Central memory CD8-positive, alpha-beta T cell (primary cell): Measurements from ENCODE around the gene RAP1GAP2.
A peak's percentile ranks its signal among the peaks of the same experiment; 100 is the strongest.

Experiments
- ATAC-seq: fragments of 150-1000 bp; cut with Tn5 transposase; replicated peaks from 2 replicates; pipeline ENCODE4 v1.10.0; 2022; ENCODE audit warnings: mild to moderate bottlenecking, moderate FRiP score, moderate number of reproducible peaks; ENCODE audit not compliant: poor library complexity, severe bottlenecking; ENCODE audit errors: extremely low read depth
- DNase-seq, 2 donors: peaks; one replicate each; pipeline ENCODE4 v3.0.0; 2021; ENCODE audit warnings: low spot score in 2 of 2
- H3K27ac Mint-ChIP-seq: one replicate; pipeline ENCODE4 v1.8.0; 2022; ENCODE audit warnings: low read depth, mild to moderate bottlenecking, moderate library complexity, mixed read lengths
- H3K27me3 Mint-ChIP-seq: one replicate; pipeline ENCODE4 v1.8.0; 2022; ENCODE audit warnings: mixed read lengths
- H3K36me3 Mint-ChIP-seq: one replicate; pipeline ENCODE4 v1.8.0; 2022; ENCODE audit warnings: mild to moderate bottlenecking, moderate library complexity, mixed read lengths; ENCODE audit not compliant: insufficient read depth
- H3K4me1 Mint-ChIP-seq: one replicate; pipeline ENCODE4 v1.8.0; 2022; ENCODE audit warnings: mixed read lengths
- H3K4me3 Mint-ChIP-seq: one replicate; pipeline ENCODE4 v1.8.0; 2022; ENCODE audit warnings: mild to moderate bottlenecking, moderate library complexity, mixed read lengths
- H3K9me3 Mint-ChIP-seq: one replicate; pipeline ENCODE4 v1.8.0; 2022; ENCODE audit warnings: mixed read lengths

RAP1GAP2 gene

DNA sequence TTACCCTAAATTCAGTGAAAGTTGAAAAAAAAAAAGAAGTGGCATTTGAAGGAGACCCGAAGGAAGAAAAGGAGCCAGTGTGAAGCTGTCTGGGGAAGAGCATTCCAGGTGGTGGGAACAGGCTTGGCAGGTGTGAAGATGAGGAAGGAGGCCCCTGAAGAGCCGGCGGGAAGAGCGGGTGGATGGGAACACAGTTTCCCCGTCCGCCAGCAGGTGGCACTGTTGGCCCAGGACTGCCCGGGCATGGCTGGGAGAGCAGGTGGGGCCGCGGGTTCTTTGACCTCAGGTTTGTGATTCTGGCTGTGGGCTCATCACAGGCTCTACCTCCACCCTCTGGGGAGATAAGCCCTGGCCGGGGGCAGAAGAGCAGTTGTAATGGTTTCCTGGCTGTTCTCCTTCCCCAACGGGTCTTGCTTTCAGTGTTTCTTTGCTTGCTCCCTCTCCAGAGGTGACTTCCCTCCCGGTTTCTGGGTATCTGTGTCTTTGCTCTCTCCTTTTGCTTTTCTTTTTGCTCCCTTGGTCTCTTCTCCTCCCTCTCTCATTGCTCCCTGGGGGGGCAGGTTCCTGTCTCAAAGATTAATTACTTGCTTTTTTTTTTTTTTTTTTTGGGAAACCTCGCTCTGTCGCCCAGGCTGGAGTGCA lies 32.3 kb downstream of the RAP1GAP2 start:
- H3K9me3 Mint-ChIP-seq = no peaks in the 10 kb centered on the region
- H3K27ac Mint-ChIP-seq = peak overlapping the region; percentile 22
- no peaks in the 10 kb centered on the region for H3K27me3 Mint-ChIP-seq
- H3K4me1 Mint-ChIP-seq = peaks cover 40% of the 10 kb centered on the region
- H3K36me3 Mint-ChIP-seq = peaks cover 17% of the 10 kb centered on the region
- H3K4me3 Mint-ChIP-seq = peak overlapping the region; percentile 50
- ATAC-seq (peak; percentile 77), DNase-seq (peak; percentile 60 to 78)

DNA sequence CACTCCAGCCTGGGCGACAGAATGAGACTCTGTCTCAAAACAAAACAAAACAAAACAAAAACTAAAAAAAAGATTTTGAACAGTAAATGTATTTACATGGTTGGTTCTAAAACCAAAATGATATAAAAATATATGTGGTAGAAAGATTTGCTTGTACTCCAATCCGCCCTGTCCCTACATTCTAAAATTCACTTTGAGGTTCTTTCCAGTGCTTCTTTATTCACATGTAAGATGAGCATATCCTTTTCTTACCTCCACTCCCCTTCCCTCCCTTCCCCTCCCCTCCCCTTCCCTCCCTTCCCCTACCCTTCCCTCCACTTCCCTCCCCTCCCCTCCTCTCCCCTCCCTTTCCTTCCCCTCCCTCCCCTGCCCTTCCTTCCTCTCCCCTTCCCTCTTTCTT lies 34.4 kb downstream of the RAP1GAP2 start:
- Mint-ChIP-seq H3K27ac (peak overlapping the region; percentile 35), H3K36me3 (peaks cover 11% of the 10 kb centered on the region), H3K4me3 (no peak overlapping the region), H3K27me3 (no peaks in the 10 kb centered on the region), H3K4me1 (peaks cover 32% of the 10 kb centered on the region), H3K9me3 (no peaks in the 10 kb centered on the region)
- DNase-seq (no peak), ATAC-seq (no peak)

DNA sequence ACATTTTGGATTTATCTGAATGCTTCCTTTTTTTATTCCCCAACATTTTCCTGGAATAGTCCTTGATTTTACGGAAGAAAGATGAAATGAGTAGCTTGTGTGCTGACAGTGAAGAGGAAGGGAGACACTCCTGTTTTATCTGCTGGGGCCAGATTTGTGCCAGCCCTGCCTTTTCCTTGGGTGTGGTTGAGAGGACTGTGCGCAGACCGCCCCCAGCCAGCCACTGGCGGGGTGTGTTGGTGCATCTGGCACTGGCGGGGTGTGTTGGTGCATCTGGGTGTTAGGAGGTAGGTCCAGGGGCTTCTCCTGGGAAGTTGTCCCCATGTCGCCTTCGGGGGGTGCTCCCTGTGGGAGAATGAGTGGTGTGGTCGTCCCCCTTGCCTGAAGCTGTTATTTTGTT lies 39.5 kb downstream of the RAP1GAP2 start:
- Mint-ChIP-seq H3K27ac (no peak overlapping the region), H3K4me3 (no peak overlapping the region), H3K36me3 (peaks cover 27% of the 10 kb centered on the region), H3K4me1 (peaks cover 17% of the 10 kb centered on the region), H3K9me3 (no peaks in the 10 kb centered on the region), H3K27me3 (no peaks in the 10 kb centered on the region)
- DNase-seq (no peak), ATAC-seq (no peak)

DNA sequence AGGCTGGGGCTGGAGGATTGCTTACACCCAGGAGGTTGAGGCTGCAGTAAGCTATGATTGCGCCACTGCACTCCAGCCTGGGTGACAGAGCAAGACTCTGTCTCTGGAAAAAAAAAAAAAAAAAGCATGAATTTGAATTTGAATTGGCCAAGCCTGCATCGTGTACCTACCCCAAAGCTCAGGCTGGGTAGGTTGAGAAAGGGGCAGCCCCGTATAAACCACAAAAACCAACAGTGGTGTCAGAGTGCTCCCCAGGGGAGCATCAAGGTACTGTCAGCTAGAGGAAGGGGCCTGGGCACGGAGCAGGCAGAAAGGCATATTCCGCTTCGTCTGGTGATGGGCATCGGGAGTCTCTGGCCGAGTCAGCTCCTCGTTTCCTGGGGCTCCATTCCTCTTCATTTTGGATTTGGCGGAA lies 40.9 kb downstream of the RAP1GAP2 start:
- no peak overlapping the region for H3K27ac Mint-ChIP-seq

GRCh38 chr17:2841606-2842005 lies 45.4 kb downstream of the RAP1GAP2 start:
- Mint-ChIP-seq H3K9me3 (no peaks in the 10 kb centered on the region), H3K27ac (no peak overlapping the region), H3K4me1 (peaks cover 20% of the 10 kb centered on the region), H3K4me3 (no peak overlapping the region), H3K27me3 (no peaks in the 10 kb centered on the region), H3K36me3 (peaks cover 21% of the 10 kb centered on the region)
- DNase-seq = no peak
- ATAC-seq = no peak

More for the DNA sequence above, 40.9 kb downstream of the RAP1GAP2 start:
- H3K36me3 Mint-ChIP-seq = peaks cover 27% of the 10 kb centered on the region
- H3K4me3 Mint-ChIP-seq = no peak overlapping the region
- no peak for ATAC-seq
- DNase-seq = no peak
- no peaks in the 10 kb centered on the region for H3K9me3 Mint-ChIP-seq
- no peaks in the 10 kb centered on the region for H3K27me3 Mint-ChIP-seq
- peaks cover 17% of the 10 kb centered on the region for H3K4me1 Mint-ChIP-seq

- no peak overlapping the region for H3K27ac Mint-ChIP-seq
- peaks cover 15% of the 10 kb centered on the region for H3K36me3 Mint-ChIP-seq
- H3K27me3 Mint-ChIP-seq = no peaks in the 10 kb centered on the region
- H3K4me1 Mint-ChIP-seq = peaks cover 18% of the 10 kb centered on the region
- H3K9me3 Mint-ChIP-seq = no peaks in the 10 kb centered on the region
- no peak for DNase-seq
- no peak overlapping the region for H3K4me3 Mint-ChIP-seq
- ATAC-seq = no peak
These were observed 46.2 kb downstream of the RAP1GAP2 start for GRCh38 chr17:2842464-2842863.

GRCh38 chr17:2844416-2844815 lies 48.2 kb downstream of the RAP1GAP2 start:
- Mint-ChIP-seq H3K9me3 (no peaks in the 10 kb centered on the region), H3K4me3 (no peak overlapping the region), H3K4me1 (peaks cover 27% of the 10 kb centered on the region), H3K27ac (peak overlapping the region; percentile 44), H3K27me3 (no peaks in the 10 kb centered on the region), H3K36me3 (peaks cover 11% of the 10 kb centered on the region)
- no peak for ATAC-seq
- no peak for DNase-seq

- ATAC-seq = no peak
- Mint-ChIP-seq H3K9me3 (no peaks in the 10 kb centered on the region), H3K4me3 (no peak overlapping the region), H3K4me1 (peaks cover 38% of the 10 kb centered on the region), H3K27me3 (no peaks in the 10 kb centered on the region), H3K27ac (no peak overlapping the region), H3K36me3 (peaks cover 11% of the 10 kb centered on the region)
- DNase-seq = no peak
These were observed 51.4 kb downstream of the RAP1GAP2 start for GRCh38 chr17:2847381-2848333.

- Mint-ChIP-seq H3K27me3 (no peaks in the 10 kb centered on the region), H3K4me1 (peaks cover 35% of the 10 kb centered on the region), H3K36me3 (peaks cover 9% of the 10 kb centered on the region), H3K9me3 (no peaks in the 10 kb centered on the region), H3K27ac (no peak overlapping the region), H3K4me3 (no peak overlapping the region)
- no peak for DNase-seq
- ATAC-seq = no peak
These were observed 53.1 kb downstream of the RAP1GAP2 start for GRCh38 chr17:2849327-2849670.

DNA sequence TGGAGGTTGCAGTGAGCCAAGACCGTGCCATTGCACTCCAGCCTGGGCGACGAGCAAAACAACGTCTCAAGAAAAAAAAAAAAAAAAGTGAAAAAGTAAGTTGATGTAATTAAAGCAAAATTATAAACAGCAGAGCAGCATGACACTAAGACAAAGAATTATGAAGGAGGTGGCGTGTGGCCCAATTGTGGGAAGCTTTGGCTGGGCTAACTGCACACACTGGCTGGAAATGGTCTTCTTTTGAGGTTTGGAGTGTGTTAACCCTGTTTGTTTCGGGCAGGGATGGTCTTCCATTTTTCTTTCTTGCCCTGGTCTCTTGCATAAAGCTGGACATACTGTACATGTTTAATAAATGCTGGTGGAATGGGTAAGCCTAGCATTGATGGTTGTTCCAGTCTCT lies 54.8 kb downstream of the RAP1GAP2 start:
- Mint-ChIP-seq H3K36me3 (peaks cover 9% of the 10 kb centered on the region), H3K4me1 (peaks cover 46% of the 10 kb centered on the region), H3K27ac (no peak overlapping the region), H3K9me3 (no peaks in the 10 kb centered on the region), H3K27me3 (no peaks in the 10 kb centered on the region), H3K4me3 (peak overlapping the region; percentile 2)
- no peak for ATAC-seq
- no peak for DNase-seq

- ATAC-seq (no peak), DNase-seq (no peak)
- H3K36me3 Mint-ChIP-seq = peaks cover 12% of the 10 kb centered on the region
- peaks cover 53% of the 10 kb centered on the region for H3K4me1 Mint-ChIP-seq
- no peaks in the 10 kb centered on the region for H3K9me3 Mint-ChIP-seq
- peak overlapping the region; percentile 70 for H3K4me3 Mint-ChIP-seq
- H3K27me3 Mint-ChIP-seq = no peaks in the 10 kb centered on the region
- H3K27ac Mint-ChIP-seq = no peak overlapping the region
These were observed 55.4 kb downstream of the RAP1GAP2 start for GRCh38 chr17:2851615-2852014.

DNA sequence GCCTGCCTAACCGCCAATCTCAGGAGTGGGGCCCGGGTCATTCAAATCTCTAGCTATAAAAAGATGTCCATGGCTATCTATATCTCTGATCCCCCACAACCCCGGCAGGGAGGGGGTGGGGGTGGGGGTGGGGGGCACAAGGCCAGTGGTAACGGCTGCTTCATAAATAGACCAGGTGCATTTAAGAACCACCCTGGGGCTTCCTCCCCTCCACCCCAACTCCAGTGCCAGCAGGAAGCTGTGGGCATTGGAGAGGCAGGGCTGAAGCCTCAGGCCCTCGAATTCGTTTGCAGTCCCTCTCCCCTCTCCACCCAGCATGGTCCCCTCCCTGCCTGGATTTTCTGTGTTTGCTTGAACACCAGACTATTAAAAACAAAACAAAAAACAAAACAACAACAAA lies 56.0 kb downstream of the RAP1GAP2 start:
- peak overlapping the region; percentile 70 for H3K4me3 Mint-ChIP-seq
- no peak for DNase-seq
- H3K36me3 Mint-ChIP-seq = peaks cover 12% of the 10 kb centered on the region
- H3K27ac Mint-ChIP-seq = no peak overlapping the region
- no peaks in the 10 kb centered on the region for H3K27me3 Mint-ChIP-seq
- H3K4me1 Mint-ChIP-seq = peaks cover 59% of the 10 kb centered on the region
- H3K9me3 Mint-ChIP-seq = no peaks in the 10 kb centered on the region
- no peak for ATAC-seq

- DNase-seq = no peak
- peak overlapping the region; percentile 70 for H3K4me3 Mint-ChIP-seq
- no peaks in the 10 kb centered on the region for H3K27me3 Mint-ChIP-seq
These were observed 56.6 kb downstream of the RAP1GAP2 start for GRCh38 chr17:2852729-2853282.

More at GRCh38 chr17:2852729-2853282, 56.6 kb downstream of the RAP1GAP2 start:
- no peak overlapping the region for H3K27ac Mint-ChIP-seq
- ATAC-seq = no peak
- H3K36me3 Mint-ChIP-seq = peaks cover 12% of the 10 kb centered on the region
- peaks cover 61% of the 10 kb centered on the region for H3K4me1 Mint-ChIP-seq
- H3K9me3 Mint-ChIP-seq = no peaks in the 10 kb centered on the region
